Activated B cell treated with CpG ODN at 0.5 μM for 24 hours (primary cell): ENCODE data around the gene RIN3. TPM values are rescaled to one million over a fixed set of nuclear protein-coding genes. Genes with fewer than 3 reads are reported as not detected.

Source experiments
- ATAC-seq: fragments of 200-7000 bp; cut with Tn5 transposase; one replicate; pipeline ENCODE4 v1.10.0; 2021; ENCODE audit warnings: low read depth, mild to moderate bottlenecking, moderate library complexity
- CTCF ChIA-PET: fragments of 350-600 bp; sonication (Branson Sonifier 250); formaldehyde crosslinking; loops from one replicate; lab custom pipeline; 2021; ENCODE audit warnings: antibody characterized with exemption; lab: Charles Lee
- POLR2A ChIA-PET: fragments of 350-600 bp; sonication (Branson Sonifier 250); formaldehyde crosslinking; loops from one replicate; lab custom pipeline; 2021; ENCODE audit warnings: antibody characterized with exemption; lab: Charles Lee
- DNase-seq: peaks from one replicate; pipeline ENCODE4 v3.0.0; 2022
- H3K27ac Mint-ChIP-seq: one replicate; pipeline ENCODE4 v1.8.0; 2020; ENCODE audit warnings: mixed read lengths
- H3K27me3 Mint-ChIP-seq: one replicate; pipeline ENCODE4 v1.8.0; 2021; ENCODE audit warnings: mixed read lengths
- H3K36me3 Mint-ChIP-seq: one replicate; pipeline ENCODE4 v1.8.0; 2021; ENCODE audit warnings: low read depth, mixed read lengths
- H3K4me1 Mint-ChIP-seq: one replicate; pipeline ENCODE4 v1.8.0; 2021; ENCODE audit warnings: mixed read lengths
- H3K4me3 Mint-ChIP-seq: one replicate; pipeline ENCODE4 v1.8.0; 2020; ENCODE audit warnings: mild to moderate bottlenecking, mixed read lengths
- H3K9me3 Mint-ChIP-seq: one replicate; pipeline ENCODE4 v1.8.0; 2020; ENCODE audit warnings: mixed read lengths
- intact Hi-C: fragments of 100-400 bp; cut with micrococcal nuclease; formaldehyde crosslinking; loops from one replicate; pipeline ENCODE4 v1.15.1; 2024
- total RNA-seq: library from RNA; stranded (reverse); gene quantifications from 2 replicates; pipeline ENCODE4 v1.2.3, GENCODE V29; 2022
- TF ChIP-seq, protein P1 (sequence below): fragments of 200-600 bp; IDR thresholded peaks from one replicate; pipeline ENCODE4 v1.8.0; 2022; ENCODE audit warnings: antibody characterized with exemption, mild to moderate bottlenecking

The RIN3 gene
- total RNA-seq, 1 donor from 2014 or later: 62.6 TPM

DNA sequence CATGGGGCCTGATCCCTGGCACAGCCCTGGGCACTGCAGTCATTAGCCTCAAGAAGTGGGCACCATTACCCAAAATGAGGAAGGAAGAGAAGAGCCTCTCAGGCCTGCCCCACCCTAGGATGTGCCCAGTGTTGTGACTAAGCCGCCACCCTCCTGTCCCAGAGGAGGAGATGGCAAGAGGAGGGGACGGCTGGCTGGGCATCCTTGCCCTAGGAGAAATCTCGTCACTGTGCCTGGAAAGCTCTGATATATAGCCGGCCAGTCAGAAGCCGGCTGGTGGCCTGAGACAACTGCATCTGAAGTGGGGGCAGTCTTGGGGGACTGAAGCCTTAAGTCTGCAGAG, 119.7 kb downstream of the RIN3 start:
- peaks cover 4% of the 10 kb centered on the region for H3K9me3 Mint-ChIP-seq
- CTCF ChIA-PET: interaction anchor here (6.4 kb wide), 1 partner anchor 19 kb away, joined by 28 read pairs; no protein-coding TSS in a partner anchor
- no peaks in the 10 kb centered on the region for H3K27me3 Mint-ChIP-seq
- peak overlapping the region; percentile 54 for H3K27ac Mint-ChIP-seq
- H3K4me3 Mint-ChIP-seq: peak overlapping the region; percentile 70
- TF ChIP-seq, protein P1, sequence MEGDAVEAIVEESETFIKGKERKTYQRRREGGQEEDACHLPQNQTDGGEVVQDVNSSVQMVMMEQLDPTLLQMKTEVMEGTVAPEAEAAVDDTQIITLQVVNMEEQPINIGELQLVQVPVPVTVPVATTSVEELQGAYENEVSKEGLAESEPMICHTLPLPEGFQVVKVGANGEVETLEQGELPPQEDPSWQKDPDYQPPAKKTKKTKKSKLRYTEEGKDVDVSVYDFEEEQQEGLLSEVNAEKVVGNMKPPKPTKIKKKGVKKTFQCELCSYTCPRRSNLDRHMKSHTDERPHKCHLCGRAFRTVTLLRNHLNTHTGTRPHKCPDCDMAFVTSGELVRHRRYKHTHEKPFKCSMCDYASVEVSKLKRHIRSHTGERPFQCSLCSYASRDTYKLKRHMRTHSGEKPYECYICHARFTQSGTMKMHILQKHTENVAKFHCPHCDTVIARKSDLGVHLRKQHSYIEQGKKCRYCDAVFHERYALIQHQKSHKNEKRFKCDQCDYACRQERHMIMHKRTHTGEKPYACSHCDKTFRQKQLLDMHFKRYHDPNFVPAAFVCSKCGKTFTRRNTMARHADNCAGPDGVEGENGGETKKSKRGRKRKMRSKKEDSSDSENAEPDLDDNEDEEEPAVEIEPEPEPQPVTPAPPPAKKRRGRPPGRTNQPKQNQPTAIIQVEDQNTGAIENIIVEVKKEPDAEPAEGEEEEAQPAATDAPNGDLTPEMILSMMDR: no peak
- POLR2A ChIA-PET: interaction anchor here (1.4 to 5.1 kb wide), 4 partner anchors 13 to 20 kb away, joined by 3 to 20 read pairs (median 13); no protein-coding TSS in a partner anchor
- peaks cover 42% of the 10 kb centered on the region for H3K4me1 Mint-ChIP-seq
- ATAC-seq (peak; percentile 81), DNase-seq (peak; percentile 27)
- intact Hi-C loops: loop anchor here (1.0 kb wide), 2 partner anchors 18 kb away; no protein-coding TSS in a partner anchor
- peaks cover 9% of the 10 kb centered on the region for H3K36me3 Mint-ChIP-seq

DNA sequence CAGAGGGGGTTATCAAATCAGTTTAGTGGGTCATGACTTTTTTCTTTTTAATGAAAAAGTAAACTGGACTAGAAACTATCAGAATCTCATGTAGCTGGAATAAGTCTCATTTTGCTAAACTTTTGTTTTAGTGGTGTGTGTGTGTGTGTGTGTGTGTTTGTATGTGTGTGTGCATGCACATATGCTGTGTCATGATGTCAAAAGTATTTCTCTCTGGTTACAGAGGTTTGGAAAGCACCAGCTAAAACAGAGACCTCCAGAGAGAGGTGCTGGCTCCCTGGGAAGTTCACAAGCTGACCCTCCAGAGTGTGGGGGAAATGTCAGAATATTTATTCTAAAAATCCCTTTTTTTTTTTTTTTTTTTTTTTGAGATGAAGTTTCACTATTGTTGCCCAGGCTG, 120.1 kb downstream of the RIN3 start:
- H3K27ac Mint-ChIP-seq: peak overlapping the region; percentile 54
- CTCF ChIA-PET: interaction anchor here (6.4 kb wide), 1 partner anchor 19 kb away, joined by 28 read pairs; no protein-coding TSS in a partner anchor
- H3K4me3 Mint-ChIP-seq: peak overlapping the region; percentile 70
- DNase-seq (no peak), ATAC-seq (no peak)
- intact Hi-C loops: loop anchor here (1.0 kb wide), 2 partner anchors 18 kb away; no protein-coding TSS in a partner anchor
- POLR2A ChIA-PET: interaction anchor here (0.6 to 5.1 kb wide), 7 partner anchors 12 to 43 kb away, joined by 3 to 20 read pairs (median 3); no protein-coding TSS in a partner anchor
- H3K9me3 Mint-ChIP-seq: peaks cover 4% of the 10 kb centered on the region
- H3K4me1 Mint-ChIP-seq: peaks cover 42% of the 10 kb centered on the region
- TF ChIP-seq, protein P1: no peak
- no peaks in the 10 kb centered on the region for H3K27me3 Mint-ChIP-seq
- H3K36me3 Mint-ChIP-seq: peaks cover 9% of the 10 kb centered on the region

DNA sequence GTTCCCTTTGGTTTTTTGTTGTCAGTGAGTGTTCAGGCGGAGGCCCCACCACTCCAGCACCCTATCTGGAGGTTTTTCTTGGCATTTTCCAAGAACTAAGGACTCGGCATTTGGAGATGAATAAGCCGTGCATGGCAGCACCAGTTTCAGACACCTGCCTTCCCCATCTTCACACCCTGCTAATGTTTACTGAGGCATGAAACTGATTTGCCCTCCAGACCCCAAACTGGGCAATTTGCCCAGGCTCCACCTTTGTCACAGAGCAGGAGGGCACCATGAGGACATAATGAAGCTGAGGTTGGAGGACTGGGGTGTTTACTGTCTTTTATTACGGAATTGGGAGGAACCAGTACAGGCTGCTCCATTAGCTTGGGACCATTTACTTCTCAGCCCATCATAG, 121.5 kb downstream of the RIN3 start:
- peak overlapping the region; percentile 28 for H3K4me3 Mint-ChIP-seq
- peak; percentile 29 for ATAC-seq
- DNase-seq: no peak
- H3K27ac Mint-ChIP-seq: no peak overlapping the region
- TF ChIP-seq, protein P1: no peak
- H3K4me1 Mint-ChIP-seq: peaks cover 42% of the 10 kb centered on the region
- peaks cover 6% of the 10 kb centered on the region for H3K36me3 Mint-ChIP-seq
- ChIA-PET POLR2A (interaction anchor here (1.2 to 5.1 kb wide), 3 partner anchors 16 to 42 kb away, joined by 3 to 20 read pairs (median 18); no protein-coding TSS in a partner anchor), CTCF (interaction anchor here (6.4 kb wide), 1 partner anchor 20 kb away, joined by 28 read pairs; no protein-coding TSS in a partner anchor)
- H3K9me3 Mint-ChIP-seq: no peaks in the 10 kb centered on the region
- no peaks in the 10 kb centered on the region for H3K27me3 Mint-ChIP-seq
- intact Hi-C loops: no loop called here

DNA sequence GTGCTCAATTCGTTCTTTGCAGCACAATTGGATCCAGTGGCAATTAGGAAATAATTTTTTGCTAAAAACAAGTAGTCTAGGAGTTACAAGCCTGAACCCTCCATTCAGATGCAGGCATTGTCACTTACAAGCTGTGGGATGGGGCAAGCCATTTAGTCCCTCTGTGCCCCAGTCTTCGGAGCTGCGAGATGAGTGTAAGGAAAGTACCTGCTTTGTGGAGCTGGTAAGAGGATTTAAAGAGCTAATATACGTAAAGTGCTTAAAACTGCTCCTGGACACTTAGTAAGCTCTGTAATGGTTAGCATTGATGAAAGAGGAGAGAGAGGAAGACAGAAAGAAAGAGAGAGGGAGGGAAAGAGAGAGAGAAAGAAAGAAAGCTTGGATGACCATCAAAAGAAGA, 122.3 kb downstream of the RIN3 start:
- ATAC-seq (no peak), DNase-seq (no peak)
- Mint-ChIP-seq H3K4me3 (no peak overlapping the region), H3K27ac (no peak overlapping the region), H3K27me3 (no peaks in the 10 kb centered on the region), H3K36me3 (peaks cover 6% of the 10 kb centered on the region), H3K9me3 (no peaks in the 10 kb centered on the region), H3K4me1 (peaks cover 42% of the 10 kb centered on the region)
- ChIA-PET CTCF (interaction anchor here (6.4 kb wide), 1 partner anchor 21 kb away, joined by 28 read pairs; no protein-coding TSS in a partner anchor), POLR2A (interaction anchor here (0.7 to 5.1 kb wide), 5 partner anchors 15 to 54 kb away, joined by 3 to 20 read pairs (median 3); no protein-coding TSS in a partner anchor)
- intact Hi-C loops: no loop called here
- TF ChIP-seq, protein P1: no peak

DNA sequence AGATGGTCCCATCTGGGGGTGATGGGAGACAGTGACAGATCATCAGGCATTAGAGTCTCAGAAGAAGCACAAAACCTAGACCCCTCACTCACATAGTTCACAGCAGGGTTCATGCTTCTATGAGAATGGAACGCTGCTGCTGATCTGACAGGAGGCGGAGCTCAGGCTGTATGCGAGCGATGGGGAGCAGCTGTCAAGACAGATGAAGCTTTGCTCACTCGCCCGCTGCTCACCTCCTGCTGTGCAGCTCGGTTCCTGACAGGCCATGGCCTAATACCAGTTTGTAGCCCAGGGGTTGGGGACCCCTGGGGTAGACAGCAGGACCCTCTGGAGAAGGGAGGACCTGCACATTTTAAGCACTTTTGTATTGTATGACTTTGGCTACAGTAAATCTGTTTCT, 123.6 kb downstream of the RIN3 start:
- H3K4me3 Mint-ChIP-seq: no peak overlapping the region

More for the DNA sequence above, 123.6 kb downstream of the RIN3 start:
- CTCF ChIA-PET: interaction anchor here (1.0 kb wide), 1 partner anchor 502 kb away, joined by 3 read pairs; no protein-coding TSS in a partner anchor
- ATAC-seq (no peak), DNase-seq (no peak)
- no peaks in the 10 kb centered on the region for H3K9me3 Mint-ChIP-seq
- intact Hi-C loops: no loop called here
- H3K36me3 Mint-ChIP-seq: peaks cover 14% of the 10 kb centered on the region
- H3K27ac Mint-ChIP-seq: no peak overlapping the region
- H3K27me3 Mint-ChIP-seq: no peaks in the 10 kb centered on the region
- TF ChIP-seq, protein P1: no peak
- peaks cover 36% of the 10 kb centered on the region for H3K4me1 Mint-ChIP-seq
- POLR2A ChIA-PET: interaction anchor here (0.9 kb wide), 1 partner anchor 15 kb away, joined by 3 read pairs; no protein-coding TSS in a partner anchor
